ENCODE measurements around the gene PLAC1.

GRCh38 chrX:134632355-134632754 is 25.9 kb downstream of the PLAC1 start:
- TF ChIP-seq CTCF (conservative IDR thresholded peaks at IDR 0.05; ENCODE audit: low read depth in 2 of 2): no peak
- TF ChIP-seq NANOG (IDR thresholded peaks at IDR 0.05; ENCODE audit: borderline replicate concordance): no peak
- no peak for TF ChIP-seq EZH2 (IDR thresholded peaks at IDR 0.05; ENCODE audit: low read depth, unreplicated experiment)
- TF ChIP-seq REST (IDR thresholded peaks at IDR 0.05; ENCODE audit: unreplicated experiment): no peak
- TF ChIP-seq POLR2AphosphoS5 (IDR thresholded peaks at IDR 0.05; ENCODE audit: low read depth): no peak
- no peak for TF ChIP-seq CREB1 (CRISPR knock-in tag; IDR thresholded peaks at IDR 0.05; ENCODE audit: low read depth)
- no peak for TF ChIP-seq JUNB (IDR thresholded peaks at IDR 0.05; ENCODE audit: unreplicated experiment)
